SW480 (cell line): Measurements from ENCODE around the gene MMP17.
"Not testable (repeated sequence)": the region's sequence is repeated elsewhere in the genome, so short reads cannot be mapped to it uniquely, and the experiment has no call there.

ENCODE experiments used
- DNase-seq: peaks from one replicate; pipeline ENCODE4 v3.0.0-alpha.2; 2016; ENCODE audit warnings: low spot score

The MMP17 gene

GRCh38 chr12:131800594-131801135 lies 27.5 kb upstream of the MMP17 start:
- DNase-seq = no peak

- DNase-seq = no peak
Measured at GRCh38 chr12:131801254-131801866, 26.8 kb upstream of the MMP17 start.

- peak; percentile 20 for DNase-seq
Measured at GRCh38 chr12:131803961-131804521, 24.2 kb upstream of the MMP17 start.

- no peak for DNase-seq
Measured at GRCh38 chr12:131805421-131805820, 22.8 kb upstream of the MMP17 start.

- no peak for DNase-seq
Measured at GRCh38 chr12:131806674-131807073, 21.5 kb upstream of the MMP17 start.

- peak; percentile 18 for DNase-seq
Measured at GRCh38 chr12:131808744-131809371, 19.3 kb upstream of the MMP17 start.

- not testable (repeated sequence) for DNase-seq
Measured at GRCh38 chr12:131809476-131810254, 18.5 kb upstream of the MMP17 start.

- DNase-seq = no peak
Measured at GRCh38 chr12:131810726-131811125, 17.5 kb upstream of the MMP17 start.

- no peak for DNase-seq
Measured at GRCh38 chr12:131815131-131815530, 13.1 kb upstream of the MMP17 start.

GRCh38 chr12:131816495-131816894 lies 11.7 kb upstream of the MMP17 start:
- no peak for DNase-seq

GRCh38 chr12:131817241-131817640 lies 11.0 kb upstream of the MMP17 start:
- no peak for DNase-seq

- no peak for DNase-seq
Measured at GRCh38 chr12:131818821-131819585, 9.2 kb upstream of the MMP17 start.

GRCh38 chr12:131824450-131824849 lies 3.7 kb upstream of the MMP17 start:
- no peak for DNase-seq

GRCh38 chr12:131825146-131825892 lies 2.9 kb upstream of the MMP17 start:
- no peak for DNase-seq

- DNase-seq = no peak
Measured at GRCh38 chr12:131826097-131826928, 1.9 kb upstream of the MMP17 start.

- DNase-seq = no peak
Measured at GRCh38 chr12:131828671-131829355, 620 bp downstream of the MMP17 start.

GRCh38 chr12:131829356-131829747 lies 1.2 kb downstream of the MMP17 start:
- no peak for DNase-seq

- DNase-seq = no peak
Measured at GRCh38 chr12:131829791-131830334, 1.7 kb downstream of the MMP17 start.

- peak; percentile 68 for DNase-seq
Measured at GRCh38 chr12:131830335-131830913, 2.2 kb downstream of the MMP17 start.
